Brain microvascular endothelial cell (primary cell): ENCODE measurements around the gene FAM186B.
A peak's percentile ranks its signal among the peaks of the same experiment; 100 is the strongest.

Experiments used
- DNase-seq: peaks from one replicate; pipeline ENCODE4 v3.0.0-alpha.2; 2020
- H3K27ac ChIP-seq: fragments of 250-450 bp; sonication (Bioruptor Pico); 2 replicates; pipeline ENCODE4 v1.5.1; 2020; ENCODE audit warnings: mild to moderate bottlenecking, moderate library complexity
- H3K27me3 ChIP-seq: fragments of 250-450 bp; sonication (Bioruptor Pico); replicated peaks from 2 replicates; pipeline ENCODE4 v1.5.1; 2020; ENCODE audit warnings: mild to moderate bottlenecking
- H3K36me3 ChIP-seq: fragments of 250-450 bp; sonication (Bioruptor Pico); replicated peaks from 2 replicates; pipeline ENCODE4 v1.5.1; 2020; ENCODE audit warnings: mild to moderate bottlenecking
- H3K4me3 ChIP-seq: 2 replicates; pipeline ENCODE4 v1.5.1; 2011; ENCODE audit warnings: low read depth, mild to moderate bottlenecking, control low read depth, low read length, moderate library complexity
- in situ Hi-C: cut with HindIII; loops from 2 replicates; pipeline ENCODE4 v1.10.0; 2017; ENCODE audit warnings: low sequenced_read_pairs, low pct_ligation_motif_present
- TF ChIP-seq, protein P1 (sequence below): IDR thresholded peaks from 2 replicates; pipeline ENCODE4 v1.5.1; 2011; ENCODE audit warnings: low read depth, mild to moderate bottlenecking, moderate library complexity, low read length, control low read depth, inconsistent platforms; ENCODE audit errors: missing control alignments

Gene FAM186B

DNA sequence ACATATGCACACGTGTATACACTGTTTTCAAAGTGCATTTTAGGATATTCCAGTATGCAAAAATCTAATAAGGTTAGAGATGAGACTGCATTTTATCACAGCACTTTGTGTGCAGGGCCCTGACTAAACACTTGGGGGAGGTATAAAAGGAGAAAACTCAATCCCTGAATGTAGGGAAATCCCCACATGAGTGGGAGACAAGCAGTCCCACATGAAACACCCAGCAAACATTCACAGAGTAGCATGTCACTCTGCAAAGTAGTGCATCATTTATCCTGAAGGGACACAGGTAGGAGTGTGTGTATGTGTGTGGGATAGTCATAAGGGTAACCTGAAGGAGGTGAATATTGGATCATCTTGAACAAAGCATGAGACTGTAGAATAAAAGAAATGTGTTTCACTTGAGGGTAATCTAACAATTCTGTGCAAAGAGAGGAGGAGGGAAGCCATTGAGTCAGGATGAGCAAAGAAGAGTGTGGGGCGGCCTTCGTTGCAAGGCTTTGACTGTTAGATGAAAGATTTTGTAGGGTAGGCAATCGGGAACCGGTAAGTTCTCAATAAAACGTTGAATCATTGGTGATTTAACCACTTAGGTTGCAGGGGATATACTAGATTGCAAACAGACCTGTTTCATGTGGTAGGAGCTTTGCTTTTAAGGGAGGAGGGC lies 20.9 kb upstream of the FAM186B start:
- Histone ChIP-seq H3K27me3 (no peaks in the 10 kb centered on the region), H3K36me3 (no peaks in the 10 kb centered on the region), H3K27ac (no peak overlapping the region), H3K4me3 (no peak overlapping the region)
- in situ Hi-C loops, result no loop called here
- TF ChIP-seq, protein P1, sequence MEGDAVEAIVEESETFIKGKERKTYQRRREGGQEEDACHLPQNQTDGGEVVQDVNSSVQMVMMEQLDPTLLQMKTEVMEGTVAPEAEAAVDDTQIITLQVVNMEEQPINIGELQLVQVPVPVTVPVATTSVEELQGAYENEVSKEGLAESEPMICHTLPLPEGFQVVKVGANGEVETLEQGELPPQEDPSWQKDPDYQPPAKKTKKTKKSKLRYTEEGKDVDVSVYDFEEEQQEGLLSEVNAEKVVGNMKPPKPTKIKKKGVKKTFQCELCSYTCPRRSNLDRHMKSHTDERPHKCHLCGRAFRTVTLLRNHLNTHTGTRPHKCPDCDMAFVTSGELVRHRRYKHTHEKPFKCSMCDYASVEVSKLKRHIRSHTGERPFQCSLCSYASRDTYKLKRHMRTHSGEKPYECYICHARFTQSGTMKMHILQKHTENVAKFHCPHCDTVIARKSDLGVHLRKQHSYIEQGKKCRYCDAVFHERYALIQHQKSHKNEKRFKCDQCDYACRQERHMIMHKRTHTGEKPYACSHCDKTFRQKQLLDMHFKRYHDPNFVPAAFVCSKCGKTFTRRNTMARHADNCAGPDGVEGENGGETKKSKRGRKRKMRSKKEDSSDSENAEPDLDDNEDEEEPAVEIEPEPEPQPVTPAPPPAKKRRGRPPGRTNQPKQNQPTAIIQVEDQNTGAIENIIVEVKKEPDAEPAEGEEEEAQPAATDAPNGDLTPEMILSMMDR, result peak; percentile 25
- DNase-seq, result no peak

DNA sequence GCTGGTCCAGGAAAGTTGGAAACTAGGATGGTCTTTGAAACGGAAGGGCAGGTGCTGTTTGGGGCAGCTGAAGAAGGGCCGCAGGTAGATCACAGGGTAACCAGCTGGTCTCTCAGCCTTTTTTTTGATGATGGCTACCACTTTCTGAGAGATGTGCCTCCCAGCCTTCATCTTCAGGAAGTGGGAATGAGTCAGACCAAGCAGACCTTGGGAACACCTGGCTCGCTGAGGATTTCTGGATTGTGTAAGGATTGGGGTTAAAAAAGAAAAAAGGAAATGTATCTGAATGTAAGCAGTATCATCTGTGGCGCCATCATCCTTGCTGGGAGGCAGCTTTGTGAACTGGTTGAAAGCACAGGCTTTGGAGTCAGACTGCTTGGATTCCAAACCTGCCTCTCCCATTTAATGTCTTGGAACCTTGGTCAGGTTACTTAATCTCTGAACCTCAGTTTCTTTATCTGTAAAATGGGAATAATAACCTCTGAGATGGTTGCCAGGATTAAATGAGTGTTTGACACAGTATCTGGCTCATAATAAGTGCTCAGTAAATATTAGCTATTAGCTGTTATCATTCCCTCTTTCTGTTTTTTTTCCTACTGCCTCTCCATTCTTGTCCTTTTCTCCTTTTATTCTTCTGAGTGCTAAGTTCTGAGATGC lies 19.6 kb upstream of the FAM186B start:
- no peaks in the 10 kb centered on the region for H3K36me3 ChIP-seq
- no peak for DNase-seq
- H3K4me3 ChIP-seq, result no peak overlapping the region
- in situ Hi-C loops, result no loop called here
- H3K27me3 ChIP-seq, result no peaks in the 10 kb centered on the region
- H3K27ac ChIP-seq, result no peak overlapping the region
- TF ChIP-seq, protein P1, result no peak

DNA sequence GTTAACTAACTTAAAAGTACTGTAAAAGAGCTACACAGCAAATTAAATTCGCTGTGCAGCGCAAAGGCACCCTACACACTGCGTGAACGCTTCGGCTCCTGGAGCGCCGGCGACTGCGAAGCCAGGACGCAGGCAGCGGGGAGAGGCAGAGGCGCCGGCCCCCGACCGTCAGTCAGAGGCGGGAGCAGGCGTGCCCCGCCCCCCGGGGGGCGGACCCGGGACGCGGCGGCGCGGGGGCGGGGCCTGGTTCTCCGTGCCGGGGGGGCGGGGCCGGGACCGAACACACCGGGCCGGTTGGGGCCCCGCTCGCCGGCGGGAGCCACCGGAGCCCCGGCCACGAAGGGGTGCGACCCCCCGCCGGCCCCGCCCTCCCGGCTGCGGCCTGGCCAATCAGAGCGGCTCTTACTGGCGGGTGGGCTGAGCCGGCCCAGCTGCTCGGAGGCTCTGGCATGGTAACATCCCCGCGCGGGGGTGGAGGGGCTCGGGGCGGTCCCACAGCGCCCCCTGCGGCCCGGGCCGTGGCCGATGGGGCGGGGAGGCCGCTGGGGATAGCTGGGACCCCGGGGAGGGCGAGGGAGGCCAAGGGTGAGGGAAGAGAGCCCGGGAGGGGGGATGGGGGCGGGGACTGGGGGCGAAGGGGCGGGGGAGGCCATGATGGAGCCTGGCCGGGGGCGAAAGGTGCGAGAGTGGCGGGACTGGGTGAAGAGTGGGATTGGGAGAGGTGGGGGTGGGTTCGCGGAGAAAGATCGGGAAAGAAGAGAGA lies 17.9 kb upstream of the FAM186B start, which contains the start of gene PRPF40B:
PRPF40B (plus strand) TSS at position 420 of the 763 bp plus-strand sequence; CDS start at position 450, 30 bp downstream.
- H3K27me3 ChIP-seq, result no peaks in the 10 kb centered on the region
- no peaks in the 10 kb centered on the region for H3K36me3 ChIP-seq
- no peak within 1 kb of the TSS for H3K27ac ChIP-seq
- DNase-seq, result peak; percentile 65
- TF ChIP-seq, protein P1, result peak; percentile 44
- in situ Hi-C loops, result no loop called here
- peak within 1 kb of the TSS; percentile 58 for H3K4me3 ChIP-seq

DNA sequence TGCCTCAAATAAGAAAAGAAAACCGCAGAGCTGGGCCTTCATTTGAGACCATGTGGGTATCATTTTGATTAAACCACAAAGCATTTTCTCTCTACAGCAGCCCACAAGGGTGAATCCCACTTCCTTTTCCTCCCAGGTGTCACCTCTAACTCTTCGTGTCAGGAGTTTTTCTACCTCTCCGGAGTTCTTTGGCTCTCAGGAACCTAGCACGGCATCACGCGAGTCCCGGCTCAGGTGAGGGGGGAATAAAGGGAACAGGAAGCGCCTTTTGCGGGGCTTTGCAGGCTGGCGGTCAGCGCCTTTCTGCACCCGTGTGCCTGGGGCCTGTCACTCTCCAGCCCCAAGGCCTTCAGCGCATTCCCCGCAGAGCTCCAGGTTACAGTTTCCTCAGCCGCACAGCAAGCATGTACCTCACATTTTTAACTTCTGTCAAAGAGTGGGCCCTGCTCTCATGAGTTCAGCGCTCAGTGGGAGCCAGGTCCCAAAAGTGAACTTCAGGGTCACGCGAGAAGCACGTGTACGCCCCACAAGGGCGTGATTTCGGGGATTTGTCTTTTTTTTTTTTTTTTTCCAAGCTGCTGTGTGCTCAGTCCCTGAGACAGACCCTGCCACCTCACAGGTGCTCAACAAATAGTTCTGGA lies 17.2 kb upstream of the FAM186B start:
- Histone ChIP-seq H3K4me3 (peak overlapping the region; percentile 58), H3K36me3 (no peaks in the 10 kb centered on the region), H3K27me3 (no peaks in the 10 kb centered on the region), H3K27ac (no peak overlapping the region)
- in situ Hi-C loops, result no loop called here
- DNase-seq, result no peak
- TF ChIP-seq, protein P1, result no peak

DNA sequence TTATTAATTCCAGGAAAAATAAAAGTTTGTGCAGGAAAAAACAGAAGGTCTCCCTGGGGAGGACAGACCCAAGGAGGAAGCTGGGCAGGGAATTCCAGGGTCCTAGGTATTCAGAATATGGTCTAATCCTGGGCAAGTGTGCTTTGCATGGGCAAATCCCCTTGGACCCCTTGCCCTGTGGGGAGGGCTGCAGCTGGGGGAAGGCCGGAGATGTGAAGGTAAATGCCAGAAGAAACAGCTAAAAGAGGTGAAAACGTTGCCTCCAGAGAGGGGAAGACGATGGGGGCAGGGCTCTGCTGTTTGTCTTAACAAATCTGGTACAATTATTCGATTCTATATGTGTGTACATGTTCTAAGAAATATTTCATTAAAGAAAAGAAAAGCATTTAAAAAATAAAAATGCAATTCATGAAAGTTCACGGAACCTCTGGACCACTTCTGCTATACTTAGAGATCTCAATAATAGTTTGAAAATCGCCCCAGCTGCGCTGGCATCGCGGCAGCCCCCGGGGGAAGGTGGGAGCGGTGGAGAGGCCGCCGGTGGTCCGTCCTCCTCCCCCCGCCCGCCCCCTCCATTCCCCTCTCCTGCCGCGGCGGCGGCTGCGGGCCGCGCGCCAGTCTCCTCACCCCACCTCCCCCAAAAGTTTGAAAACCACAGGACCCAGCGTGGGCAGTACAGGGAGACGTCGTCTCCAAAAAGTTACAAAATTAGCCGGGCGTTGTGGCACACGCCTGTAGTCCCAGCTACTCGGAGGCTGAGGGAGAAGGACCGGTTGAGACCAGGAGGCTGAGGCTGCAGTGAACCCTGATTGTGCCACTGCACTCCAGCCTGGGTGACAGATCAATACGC lies 16.4 kb upstream of the FAM186B start:
- TF ChIP-seq, protein P1, result no peak
- Histone ChIP-seq H3K27ac (no peak overlapping the region), H3K4me3 (peak overlapping the region; percentile 58), H3K36me3 (no peaks in the 10 kb centered on the region), H3K27me3 (no peaks in the 10 kb centered on the region)
- no peak for DNase-seq
- in situ Hi-C loops, result no loop called here
